Limb (tissue), 2 donors: Measurements from ENCODE around the gene PRCD.
A peak's percentile ranks its signal among the peaks of the same experiment; 100 is the strongest.
"Not testable (repeated sequence)": the region's sequence is repeated elsewhere in the genome, so short reads cannot be mapped to it uniquely, and the experiment has no call there.

Source experiments
- DNase-seq, 2 donors: peaks; one replicate each; pipeline ENCODE4 v3.0.0-alpha.2; 2016; ENCODE audit errors: extremely low spot score in 2 of 2

Gene PRCD

DNA sequence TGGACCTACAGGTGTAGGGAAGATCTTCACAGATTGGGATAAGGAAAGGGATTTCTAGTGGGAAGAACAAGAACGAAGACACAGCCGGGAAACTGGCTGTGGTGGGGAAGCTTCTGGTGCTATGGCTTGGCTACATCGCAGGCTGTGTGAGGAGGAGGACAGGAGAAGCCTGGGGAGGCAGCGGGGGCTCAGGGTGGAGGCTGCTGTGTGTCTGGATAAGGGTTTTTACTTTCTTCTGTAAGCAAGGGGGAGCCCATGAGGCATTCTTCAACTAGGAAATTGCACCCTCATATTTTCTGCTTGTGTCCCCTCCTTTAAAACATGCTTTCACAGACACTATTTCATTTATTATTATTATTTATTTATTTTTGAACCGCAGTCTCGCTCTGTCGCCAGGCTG lies 35.7 kb upstream of the PRCD start:
- DNase-seq, result no peak

DNA sequence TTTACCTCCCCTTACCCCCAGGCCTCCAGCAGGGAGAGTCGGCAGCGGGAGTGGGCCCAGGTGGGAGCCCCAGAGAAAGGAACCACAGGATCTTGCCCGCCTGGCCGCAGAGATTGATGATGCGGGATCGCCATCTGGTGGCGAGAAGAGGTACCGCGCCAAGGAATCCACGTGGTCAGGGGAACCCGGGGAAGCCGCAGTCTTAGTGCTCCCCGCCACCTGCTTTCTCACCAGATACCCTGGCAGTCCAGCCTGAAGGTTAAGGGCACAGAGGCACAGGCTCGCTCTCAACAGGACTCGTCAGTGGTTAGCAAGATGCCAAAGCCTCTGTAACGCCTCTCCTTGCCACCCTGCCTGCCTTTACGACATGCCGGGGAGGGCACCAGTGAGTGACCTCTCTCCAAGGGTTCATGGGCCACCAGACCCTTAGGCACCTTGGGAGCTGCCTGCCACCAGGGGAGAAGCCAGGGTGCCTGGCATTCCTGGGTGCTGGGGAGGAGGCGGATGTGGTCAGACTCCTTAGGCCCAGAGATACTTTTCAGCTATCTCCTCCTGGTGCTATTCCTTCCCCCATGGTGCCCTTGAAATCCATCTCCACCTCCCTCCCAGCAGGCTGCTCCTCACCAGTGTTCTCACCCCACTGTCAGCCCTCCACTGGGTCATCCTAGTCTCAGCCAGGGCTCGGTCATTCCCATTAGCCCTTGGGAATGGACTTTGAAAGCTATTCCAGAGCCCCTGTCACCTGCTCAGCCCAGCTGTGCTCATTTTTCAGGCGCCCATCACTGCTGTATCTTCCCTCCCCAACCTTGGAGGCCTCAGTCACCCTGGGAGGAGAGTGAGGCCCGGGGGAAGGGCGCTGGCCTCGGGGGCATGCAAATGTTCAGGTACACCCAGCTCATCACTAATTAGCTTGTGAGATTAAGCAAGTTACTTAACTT lies 33.2 kb upstream of the PRCD start:
- peak; percentile 67 to 93 for DNase-seq

DNA sequence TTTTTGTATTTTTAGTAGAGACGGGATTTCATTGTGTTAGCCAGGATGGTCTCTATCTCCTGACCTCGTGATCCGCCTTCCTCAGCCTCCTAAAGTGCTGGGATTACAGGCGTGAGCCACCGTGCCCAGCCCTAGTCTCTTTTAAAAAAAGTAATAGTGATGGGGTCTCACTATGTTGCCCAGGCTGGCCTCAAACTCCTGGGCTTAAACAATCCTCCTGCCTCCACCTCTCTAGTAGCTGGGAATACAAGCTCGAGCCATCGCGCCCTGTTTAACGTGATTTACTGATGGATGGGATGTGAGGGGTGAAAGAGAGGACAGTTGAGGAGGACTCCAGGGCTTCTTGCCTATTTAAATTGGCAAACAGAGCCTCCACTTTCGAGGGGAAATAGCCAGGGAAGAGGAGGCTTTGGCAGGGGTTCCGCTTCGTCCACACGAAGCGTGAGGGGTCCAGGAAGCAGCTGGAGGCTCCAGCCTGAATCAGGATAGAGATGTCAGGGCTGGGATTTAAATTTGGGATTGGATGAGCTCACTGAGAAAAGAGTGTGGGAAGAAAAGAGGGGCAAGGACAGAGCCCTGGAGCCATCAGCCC lies 31.3 kb upstream of the PRCD start:
- DNase-seq, result peak in 1 of 2 donors; percentile 27

DNA sequence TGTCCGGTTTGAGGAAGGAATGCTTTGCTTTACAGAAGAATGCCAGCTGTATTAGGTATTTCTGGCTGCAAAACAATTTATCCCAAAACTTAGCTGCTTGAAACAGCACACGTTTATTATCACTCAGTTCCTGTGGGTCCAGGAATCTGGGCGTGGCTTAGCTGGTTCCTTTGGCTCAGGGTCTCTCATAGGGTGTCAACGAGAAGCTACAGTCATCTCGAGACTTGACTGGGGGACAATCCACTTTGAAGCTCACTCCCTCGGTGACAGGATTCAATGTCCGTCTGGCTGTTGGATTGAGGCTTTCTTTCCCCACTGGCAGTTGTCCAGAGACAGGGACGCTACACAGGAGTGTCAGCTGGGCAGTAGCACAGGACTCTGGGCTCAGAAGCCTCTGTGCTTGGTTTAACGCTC lies 29.0 kb upstream of the PRCD start:
- DNase-seq, result no peak

DNA sequence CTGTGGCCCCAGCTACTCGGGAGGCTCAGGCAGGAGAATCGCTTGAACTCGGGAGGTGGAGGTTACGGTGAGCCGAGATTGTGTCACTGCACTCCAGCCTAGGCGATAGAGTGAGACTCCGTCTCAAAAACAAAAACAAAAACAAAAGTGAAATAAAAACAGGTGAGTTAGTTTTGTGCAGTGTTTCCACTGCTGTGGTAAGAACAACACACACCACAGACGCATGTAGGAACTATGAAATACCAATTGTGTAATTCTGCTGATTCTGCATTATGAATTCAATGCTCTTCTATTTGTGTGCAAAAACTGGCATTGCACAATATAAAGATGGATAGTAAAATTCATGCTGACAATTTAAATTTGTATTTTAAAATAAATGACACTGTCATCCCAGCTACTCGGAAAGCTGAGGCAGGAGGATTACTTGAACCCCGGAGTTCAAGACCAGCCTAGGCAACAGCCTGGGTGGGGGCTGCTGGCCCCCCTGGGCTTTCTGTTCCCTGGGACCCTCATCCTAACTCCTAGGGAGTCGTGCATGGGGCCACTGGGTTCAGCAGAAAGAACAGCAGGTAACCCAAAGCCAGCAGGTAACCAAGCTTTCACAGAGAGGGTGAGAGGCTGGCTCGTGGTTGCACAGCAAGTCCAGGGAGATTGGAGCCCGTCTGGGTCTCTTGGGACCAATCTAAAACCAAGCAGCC lies 28.0 kb upstream of the PRCD start:
- no peak for DNase-seq

DNA sequence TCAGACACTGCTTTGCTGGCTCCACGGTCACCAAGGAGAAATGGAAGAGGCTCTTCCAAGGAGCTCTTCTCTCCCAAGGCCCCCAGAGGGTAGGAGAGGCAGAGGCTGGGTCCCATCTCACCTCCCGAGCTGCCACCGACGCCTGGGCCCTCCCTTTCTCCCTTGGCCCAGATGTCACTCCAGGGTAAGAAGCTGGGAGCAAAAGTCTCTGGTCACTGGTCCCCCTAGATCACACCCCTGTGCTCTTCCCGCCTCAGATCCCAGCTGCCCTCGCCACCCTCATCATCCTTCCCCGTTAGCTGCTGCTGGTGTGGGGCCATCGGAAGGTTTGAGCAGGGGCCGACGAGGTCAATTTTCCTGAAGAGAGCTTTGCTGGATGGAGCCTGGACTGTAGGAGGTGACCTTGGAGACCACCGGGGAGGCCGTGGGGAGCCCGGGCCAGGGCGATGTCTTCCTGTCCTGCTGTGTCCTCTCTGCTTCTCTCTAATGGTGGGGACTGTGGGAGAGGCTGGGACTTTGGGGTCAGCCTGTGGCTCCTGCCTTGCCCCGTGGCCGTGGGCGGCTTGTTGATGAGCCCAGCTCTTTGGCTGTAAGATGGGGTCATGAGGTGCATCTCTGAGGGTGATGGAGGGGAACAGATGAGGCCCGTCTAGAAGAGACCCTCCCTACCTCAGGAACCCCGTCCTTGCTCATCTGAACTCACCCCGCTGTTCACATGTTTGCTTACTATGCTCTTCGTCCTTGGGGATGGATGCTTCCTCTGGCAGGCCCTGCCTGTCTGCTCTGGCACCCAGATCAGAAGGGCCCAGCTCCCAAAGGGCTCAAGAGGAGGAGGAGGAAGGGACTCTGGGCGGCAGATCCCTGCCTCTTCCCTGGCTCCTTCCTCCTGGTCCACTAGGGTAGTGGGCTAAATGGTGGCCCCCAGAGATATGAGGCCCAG lies 27.2 kb upstream of the PRCD start:
- no peak for DNase-seq

DNA sequence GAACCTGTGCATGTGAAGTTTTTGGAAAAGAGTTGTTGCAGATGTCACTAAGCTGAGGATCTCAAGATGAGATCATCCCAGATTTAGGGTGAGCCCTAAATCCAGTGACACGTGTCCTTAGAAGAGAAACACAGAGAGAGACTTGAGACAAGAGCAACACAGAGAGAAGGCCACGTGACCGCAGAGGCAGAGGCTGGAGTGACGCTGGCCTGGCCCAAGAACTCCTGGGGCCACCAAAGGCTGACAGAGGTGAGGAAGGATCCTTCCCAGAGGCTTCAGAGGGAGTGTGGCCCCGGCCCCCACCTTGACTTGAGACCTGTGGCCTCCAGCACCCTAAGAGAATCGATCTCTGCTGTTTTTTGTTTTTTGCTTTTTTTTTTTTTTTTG lies 26.5 kb upstream of the PRCD start:
- no peak for DNase-seq

DNA sequence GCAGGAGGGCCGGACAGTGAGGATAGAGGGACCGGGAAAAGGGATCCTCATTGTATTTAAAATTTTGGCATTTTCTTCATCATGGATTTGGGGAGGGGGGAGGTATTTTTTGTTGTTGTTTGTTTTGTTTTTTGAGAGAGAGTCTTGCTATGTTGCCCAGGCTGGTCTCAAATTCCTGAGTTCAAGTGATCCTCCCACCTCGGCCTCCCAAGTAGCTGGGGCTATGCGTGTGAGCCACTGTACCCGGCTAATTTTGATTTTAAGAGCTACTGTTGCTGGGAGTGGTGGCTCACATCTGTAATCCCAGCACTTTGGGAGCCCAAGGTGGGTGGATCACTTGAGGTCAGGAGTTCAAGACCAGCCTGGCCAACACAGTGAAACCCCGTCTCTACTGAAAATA lies 25.5 kb upstream of the PRCD start:
- not testable (repeated sequence) for DNase-seq

DNA sequence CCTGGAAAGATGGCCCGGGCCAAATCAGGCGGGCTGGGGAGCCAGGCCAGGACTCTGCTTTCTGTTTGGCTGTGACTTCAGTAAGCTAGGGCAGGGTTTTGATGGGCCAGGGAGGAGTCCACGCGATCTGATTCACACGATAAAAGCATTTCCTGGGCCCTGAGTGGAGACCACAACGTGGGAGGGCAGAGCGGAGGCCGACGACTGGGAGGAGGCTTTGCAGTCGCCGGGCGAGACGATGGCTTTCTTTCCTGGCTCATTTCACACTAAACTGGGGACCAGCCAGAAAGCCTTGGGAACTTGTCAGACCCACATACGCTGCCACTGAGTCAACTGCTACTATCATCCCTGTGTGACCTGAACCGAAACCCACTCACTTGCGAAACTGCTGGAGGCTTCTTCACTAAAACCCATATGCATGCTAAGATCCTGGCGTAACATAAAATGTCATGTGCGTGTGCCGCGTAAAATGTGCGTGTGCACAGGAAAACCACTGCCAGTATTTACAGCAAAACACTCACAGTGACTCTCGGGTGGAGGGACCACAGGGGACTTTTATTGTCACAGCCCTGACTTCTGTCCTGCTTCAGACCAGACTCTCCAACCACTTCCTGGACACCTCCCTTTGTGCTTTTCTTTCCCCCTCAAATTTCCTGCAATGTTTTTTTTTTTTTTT lies 24.4 kb upstream of the PRCD start:
- DNase-seq, result no peak

DNA sequence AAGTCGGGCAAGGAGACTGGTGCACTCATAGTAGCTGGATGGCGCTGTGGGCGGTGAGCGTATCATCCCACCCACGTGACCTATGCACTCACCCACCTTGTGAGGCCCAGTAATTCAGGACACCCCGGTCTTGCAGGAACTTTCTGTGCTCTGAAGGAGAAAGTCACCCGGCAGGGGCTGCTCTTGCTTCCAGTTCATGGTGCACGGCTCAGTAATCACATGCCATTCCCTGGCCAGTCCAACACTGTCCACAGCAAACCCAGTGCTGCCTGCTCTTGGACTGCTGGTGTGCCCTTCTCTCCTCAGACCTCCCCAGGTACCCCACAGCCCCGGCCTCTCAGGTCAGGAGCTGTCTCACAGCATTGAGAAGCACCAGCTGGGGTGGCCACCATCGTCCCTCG lies 22.2 kb upstream of the PRCD start:
- no peak for DNase-seq

DNA sequence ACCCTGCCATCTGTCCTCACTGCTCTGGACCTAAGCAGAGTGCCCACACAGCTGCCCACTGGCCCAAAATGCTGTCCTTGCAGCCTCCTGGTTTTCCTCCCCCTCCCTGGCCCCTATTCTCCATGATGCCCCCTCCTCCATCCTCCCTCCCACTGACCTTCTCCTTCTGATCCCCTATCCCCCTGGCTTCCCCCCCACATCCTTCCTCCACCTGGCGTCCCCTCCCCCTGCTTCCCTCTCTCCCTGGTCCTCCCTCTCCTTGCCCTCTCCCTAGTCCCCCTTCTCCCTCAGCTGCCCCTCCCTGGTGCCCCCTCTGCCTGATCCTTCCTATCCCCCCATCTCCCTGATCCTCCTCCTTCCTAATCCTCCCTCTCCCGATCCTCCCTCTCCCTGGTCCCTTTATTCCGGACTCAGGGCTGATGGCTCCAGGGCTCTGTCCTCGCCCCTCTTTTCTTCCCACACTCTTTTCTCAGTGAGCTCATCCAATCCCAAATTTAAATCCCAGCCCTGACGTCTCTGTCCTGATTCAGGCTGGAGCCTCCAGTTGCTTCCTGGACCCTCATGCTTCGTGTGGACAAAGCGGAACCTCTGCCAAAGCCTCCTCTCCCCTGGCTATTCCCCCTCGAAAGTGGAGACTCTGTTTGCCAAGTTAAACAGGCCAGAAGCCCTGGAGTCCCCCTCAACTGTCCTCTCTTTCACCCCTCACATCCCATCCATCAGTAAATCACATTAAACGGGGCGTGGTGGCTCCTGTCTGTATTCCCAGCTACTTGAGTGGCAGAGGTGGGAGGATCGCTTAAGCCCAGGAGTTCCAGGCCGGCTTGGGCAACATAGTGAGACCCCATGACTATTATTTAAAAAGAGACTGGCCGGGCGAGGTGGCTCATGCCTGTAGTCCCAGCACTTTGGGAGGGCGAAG lies 20.5 kb upstream of the PRCD start:
- peak in 1 of 2 donors; percentile 27 for DNase-seq

DNA sequence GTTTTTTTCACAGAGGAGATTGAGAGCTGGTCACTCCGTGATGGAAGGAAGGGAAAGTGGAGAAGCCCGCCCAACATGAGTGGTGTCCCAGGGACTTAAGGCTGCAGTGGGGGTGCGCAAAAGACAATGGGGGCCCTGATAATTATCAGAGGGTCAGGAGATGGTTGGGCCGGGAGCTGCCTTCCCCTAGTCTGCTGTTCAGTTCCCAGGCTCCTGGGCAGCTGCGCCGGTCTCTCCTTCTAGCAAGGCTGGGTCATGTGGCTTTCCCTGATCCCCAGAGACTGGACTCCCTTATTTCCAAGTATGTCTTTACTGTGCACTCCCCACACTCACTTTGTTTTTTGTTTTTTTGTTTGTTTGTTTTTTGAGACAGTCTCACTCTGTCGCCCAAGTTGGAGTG lies 18.6 kb upstream of the PRCD start:
- DNase-seq, result no peak

DNA sequence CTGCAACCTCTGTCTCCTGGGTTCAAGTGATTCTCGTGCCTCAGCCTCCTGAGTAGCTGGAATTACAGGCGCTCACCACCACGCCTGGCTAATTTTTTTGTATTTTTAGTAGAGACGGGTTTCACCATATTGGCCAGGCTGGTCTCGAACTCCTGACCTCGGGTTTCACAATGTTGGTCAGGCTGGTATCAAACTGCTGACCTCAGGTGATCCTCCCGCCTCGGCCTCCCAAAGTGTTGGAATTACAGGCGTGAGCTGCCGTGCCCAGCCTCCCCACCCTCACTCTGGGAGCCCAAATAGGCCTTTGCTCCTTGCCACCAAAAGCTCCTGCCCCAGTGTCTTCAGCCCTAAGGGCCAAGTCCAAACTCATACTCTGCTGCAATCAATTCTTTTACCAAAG lies 18.2 kb upstream of the PRCD start:
- not testable (repeated sequence) for DNase-seq

DNA sequence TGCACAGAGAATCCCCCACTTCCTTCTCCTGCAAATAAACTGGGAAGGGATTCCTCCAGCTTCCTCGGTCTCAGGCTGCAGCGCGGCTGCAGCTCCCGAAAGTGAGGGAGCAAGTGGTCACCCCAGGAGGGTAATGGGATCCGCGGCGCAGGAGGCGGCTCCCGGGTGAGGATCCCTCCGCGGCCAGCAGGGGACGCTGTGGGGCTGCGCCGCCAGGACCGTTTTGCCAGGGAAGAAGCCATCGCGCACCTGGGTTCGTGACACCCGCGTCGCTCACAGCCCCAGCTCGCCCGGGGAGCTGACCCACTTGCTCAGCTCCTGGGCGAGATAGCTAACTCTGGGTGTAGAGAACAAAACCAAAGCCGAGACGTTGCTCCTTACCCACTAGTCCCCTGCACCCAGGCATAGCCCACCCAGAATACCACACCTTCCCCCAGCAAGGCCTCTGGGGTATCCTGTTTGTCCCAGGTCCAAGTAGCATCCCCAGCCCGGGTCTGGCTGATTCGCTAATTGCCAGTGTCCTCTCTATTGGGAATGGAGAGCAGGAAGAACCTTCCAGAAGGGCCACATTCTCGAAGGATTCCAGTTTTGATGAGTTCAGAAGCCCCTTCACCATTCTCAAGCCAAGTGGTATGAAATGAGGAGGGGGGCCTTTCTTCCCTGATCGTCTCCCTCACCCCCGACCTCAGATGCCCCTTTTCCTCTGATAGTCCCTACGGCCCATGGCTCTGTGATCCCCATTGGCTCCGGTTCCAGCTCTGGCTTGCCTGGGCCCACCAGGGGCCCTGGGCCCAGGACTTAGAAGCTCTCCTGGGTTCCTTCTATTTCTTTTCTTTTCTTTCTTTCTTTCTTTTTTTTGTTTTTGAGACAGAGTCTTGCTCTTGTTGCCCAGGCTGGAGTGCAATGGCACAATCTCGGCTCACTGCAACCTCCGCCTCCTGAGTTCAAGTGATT lies 16.5 kb upstream of the PRCD start:
- peak; percentile 42 to 87 for DNase-seq

DNA sequence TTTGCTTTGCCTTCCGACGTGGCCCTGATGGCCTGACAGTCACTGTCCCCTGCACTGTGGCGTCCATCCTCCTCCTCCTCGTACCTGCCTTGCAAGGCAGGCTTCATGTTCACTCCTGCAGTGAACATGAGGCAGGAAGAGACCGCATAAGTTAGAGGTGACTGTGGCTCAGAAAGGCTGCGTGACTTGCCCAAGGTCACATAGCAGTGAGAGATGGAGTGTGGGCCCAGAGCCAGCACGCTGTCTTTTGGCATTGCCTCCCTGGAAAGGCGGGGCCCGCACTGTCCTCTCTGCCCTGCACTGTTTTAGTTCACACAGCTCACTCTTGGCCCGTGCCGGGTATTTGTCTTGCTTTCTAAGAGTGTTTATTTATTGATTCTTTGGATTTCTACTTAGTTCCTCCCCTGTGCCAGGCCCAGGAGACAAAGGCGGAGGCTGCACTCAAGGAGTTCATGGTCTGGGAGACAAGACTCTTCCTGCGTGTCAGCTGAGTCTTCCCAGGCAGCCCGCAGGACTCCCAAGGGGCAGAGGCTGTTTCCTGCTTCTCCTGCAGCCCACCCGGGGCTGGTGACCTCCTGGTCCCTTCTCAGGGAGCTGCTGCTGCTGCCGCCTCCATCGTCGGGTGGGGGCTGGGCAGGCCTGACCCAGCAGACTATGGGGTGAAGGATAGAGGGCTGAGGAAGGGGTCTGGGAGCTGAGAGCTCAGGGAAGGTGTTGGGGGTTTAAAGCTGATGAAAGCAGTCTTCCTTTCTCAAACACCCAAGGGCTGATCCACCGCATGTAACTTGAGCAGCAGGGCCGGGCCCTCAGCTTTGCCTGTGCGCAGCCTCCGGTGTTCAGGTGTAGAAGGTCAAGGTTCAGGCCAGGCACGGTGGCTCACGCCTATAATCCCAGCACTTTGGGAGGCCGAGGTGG lies 15.0 kb upstream of the PRCD start:
- peak in 1 of 2 donors; percentile 36 for DNase-seq

DNA sequence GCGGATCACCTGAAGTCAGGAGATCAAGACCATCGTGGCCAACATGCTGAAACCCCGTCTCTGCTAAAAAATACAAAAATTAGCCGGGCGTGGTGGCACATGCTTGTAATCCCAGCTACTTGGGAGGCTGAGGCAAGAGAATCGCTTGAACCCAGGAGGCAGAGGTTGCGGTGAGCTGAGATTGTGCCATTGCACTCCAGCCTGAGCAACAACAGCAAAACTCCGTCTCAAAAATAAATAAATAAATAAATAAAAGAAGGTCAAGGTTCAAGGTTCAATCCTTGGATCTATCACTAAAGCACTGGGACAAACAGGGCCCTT lies 14.4 kb upstream of the PRCD start:
- DNase-seq, result not testable (repeated sequence)

DNA sequence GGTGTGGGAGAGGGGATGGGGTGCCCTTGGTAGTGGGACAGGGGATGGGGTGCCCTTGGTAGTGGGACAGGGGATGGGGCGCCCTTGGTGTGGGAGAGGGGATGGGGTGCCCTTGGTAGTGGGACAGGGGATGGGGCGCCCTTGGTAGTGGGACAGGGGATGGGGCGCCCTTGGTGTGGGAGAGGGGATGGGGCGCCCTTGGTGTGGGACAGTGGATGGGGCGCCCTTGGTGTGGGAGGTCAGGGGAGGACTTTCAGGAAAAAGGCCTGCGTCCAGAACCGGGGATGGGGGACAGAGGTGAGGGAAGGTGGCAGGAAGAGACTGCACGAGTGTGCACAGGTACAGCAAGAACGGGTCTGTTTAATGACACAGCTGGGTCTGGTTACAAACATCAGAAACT lies 12.8 kb upstream of the PRCD start:
- not testable (repeated sequence) for DNase-seq
